HG02981 (cell line): Measurements from ENCODE around the gene ZBTB5.
"Not testable (repeated sequence)": the region's sequence is repeated elsewhere in the genome, so short reads cannot be mapped to it uniquely, and the experiment has no call there.

Experiments
- ATAC-seq: cut with Tn5 transposase; IDR thresholded peaks from one replicate; pipeline ENCODE4 v1.9.1; 2021; ENCODE audit warnings: mild to moderate bottlenecking, moderate library complexity; ENCODE audit not compliant: unreplicated experiment

The ZBTB5 gene

DNA sequence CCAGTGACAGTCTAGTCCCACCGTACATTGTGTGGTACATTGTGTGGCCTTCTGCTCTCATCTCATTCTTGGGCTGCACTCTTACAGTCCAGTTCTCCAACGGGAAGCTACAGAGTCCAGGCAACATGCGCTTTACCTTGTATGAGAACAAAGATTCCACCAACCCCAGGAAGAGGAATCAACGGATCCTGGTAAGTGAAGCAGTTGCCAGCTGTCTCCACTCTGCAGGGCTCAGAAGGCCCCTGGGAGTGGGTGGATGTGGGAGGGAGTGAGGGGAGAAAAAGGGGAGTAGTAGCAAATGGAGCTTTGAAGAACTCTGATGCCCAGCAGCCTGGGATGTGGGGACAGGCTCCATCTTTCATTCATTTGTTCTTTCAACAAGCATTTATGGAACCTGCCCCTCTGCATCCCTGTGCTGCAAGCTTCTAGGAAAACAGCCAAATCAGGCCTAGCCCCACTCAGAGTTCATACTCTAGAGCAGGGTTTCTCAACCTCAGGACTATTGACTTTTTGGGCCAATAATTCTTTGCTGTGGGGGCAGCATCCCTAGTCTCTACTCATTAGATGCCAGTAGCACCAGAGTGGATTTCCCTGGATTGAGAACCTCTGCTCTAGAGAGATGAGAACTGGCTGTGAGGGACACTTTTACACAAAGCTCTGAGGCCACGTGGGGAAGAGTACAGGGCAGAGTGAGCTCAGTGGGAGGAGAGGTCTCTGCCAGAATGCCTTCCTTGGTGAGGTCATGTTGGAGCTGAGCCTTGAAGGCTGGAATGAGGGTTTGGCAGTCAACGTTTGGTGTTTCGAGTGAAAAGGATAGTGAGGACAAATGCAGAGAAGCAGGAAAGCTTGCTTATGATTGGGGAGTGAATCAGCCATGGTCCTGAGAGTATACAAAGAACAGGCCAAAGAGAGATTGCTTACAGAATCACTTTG is 21.6 kb upstream of the ZBTB5 start:
- ATAC-seq: no peak

DNA sequence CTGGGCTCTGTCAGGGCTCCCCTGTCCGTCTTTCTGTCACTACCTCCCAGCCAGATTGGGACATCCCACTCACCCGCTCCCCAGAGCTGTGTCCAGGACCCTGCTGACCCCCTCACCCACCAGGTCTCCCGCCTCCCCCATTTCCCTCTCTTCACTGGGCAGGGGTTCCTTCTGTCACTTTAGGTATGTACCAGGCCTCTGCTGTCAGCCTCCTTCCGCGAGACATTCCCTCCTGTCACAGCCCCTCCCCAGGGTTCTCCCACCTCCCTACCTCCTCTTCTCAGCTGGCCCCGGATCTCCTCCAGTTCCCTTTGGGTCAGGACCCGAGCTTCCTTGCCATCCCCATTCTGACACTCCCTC is 21.0 kb upstream of the ZBTB5 start:
- no peak for ATAC-seq

DNA sequence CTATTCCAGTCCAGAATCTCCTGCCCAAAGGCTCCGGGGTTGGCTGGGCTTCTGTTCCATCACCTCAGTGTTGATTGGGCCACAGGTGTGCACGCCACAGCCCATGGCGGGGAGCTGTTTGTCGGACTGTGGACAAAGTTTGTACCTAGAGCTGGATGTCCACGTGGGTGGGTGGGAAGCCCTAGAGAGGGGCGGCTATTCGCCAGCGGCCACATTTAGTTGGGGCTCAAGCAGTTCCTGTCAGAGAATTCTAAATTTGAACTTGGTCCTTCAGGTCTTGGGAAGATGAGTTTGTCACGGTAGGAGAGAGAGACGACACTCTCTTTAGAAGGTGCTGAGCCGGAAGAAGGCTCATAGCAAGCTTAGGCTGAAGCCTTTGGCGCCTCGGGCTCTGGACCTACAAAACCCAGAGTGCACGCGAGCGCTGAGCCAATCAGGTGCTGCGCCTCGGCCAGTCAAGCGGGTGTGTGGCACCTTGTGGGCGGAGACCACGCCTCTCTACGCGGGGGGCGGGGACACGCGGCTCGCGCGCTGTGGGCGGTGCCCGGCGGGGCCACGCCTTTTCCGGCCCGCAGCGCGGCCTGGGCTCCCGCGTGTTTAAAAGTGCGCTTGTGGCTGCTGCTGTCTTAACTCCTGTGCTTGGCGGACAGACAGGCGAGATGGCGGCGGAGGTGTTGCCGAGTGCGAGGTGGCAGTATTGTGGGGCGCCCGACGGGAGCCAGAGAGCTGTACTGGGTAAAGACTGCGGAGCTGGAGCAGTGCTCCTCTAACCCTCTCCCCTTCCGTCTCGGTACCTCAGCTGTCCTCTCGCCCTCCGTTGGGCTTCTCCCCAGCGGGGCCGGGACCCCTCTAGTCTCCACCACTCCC is 20.4 kb upstream of the ZBTB5 start, which contains the start of gene POLR1E:
POLR1E (plus strand) TSS at position 560 of the 867 bp plus-strand sequence; CDS start at position 660, 100 bp downstream.
- peak; percentile 97 for ATAC-seq

- no peak for ATAC-seq
Measured at GRCh38 chr9:37480759-37481158, 15.5 kb upstream of the ZBTB5 start.

- ATAC-seq: not testable (repeated sequence)
Measured at GRCh38 chr9:37477987-37478619, 12.9 kb upstream of the ZBTB5 start.

DNA sequence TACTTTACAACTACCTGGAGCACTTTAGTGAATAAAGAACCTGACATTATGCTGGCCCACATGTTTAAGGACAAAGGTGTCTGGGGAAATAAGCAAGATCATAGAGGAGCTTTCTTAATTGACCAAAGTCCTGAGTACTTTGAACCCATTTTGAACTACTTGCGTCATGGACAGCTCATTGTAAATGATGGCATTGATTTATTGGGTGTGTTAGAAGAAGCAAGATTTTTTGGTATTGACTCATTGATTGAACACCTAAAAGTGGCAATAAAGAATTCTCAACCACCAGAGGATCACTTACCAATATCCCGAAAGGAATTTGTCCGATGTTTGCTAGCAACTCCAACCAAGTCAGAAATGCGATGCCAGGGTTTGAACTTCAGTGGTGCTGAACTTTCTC is 12.2 kb upstream of the ZBTB5 start:
- not testable (repeated sequence) for ATAC-seq

GRCh38 chr9:37476930-37477329 is 11.7 kb upstream of the ZBTB5 start:
- ATAC-seq: no peak

GRCh38 chr9:37474438-37474837 is 9.2 kb upstream of the ZBTB5 start:
- no peak for ATAC-seq

GRCh38 chr9:37473982-37474381 is 8.7 kb upstream of the ZBTB5 start:
- ATAC-seq: not testable (repeated sequence)

DNA sequence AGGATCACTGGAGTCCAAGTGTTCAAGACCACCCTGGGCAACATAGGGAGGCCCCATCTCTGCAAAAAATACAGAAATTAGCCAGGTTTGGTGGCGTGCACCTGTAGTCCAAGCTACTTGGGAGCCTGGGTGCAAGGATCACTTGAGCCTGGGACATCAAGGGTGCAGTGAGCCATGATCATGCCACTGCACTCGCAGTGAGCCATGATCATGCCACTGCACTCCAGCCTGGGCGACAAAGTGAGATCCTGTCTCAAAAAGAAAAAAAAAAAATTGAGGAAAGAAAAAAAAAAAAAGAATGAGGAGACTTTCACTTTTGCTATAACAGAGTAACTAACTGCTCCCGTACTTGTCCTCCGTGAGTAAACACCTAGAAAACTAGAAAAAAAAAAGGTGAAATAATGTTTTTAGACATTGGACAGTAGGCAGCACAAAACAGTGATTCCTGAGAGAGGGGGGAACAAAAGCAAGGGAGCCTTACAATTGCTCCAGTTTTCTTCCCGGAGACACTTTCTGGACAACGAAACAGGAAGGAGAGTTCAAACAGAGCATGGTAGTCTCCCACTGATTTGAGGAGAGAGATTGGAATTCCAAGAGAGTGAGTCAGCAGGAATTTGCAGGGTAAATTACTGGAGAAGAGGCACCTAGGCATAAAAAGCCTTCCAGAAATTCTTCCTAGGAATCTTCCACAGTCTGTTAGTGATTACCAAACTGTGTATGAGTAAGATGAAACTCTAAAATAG is 6.9 kb upstream of the ZBTB5 start:
- no peak for ATAC-seq

DNA sequence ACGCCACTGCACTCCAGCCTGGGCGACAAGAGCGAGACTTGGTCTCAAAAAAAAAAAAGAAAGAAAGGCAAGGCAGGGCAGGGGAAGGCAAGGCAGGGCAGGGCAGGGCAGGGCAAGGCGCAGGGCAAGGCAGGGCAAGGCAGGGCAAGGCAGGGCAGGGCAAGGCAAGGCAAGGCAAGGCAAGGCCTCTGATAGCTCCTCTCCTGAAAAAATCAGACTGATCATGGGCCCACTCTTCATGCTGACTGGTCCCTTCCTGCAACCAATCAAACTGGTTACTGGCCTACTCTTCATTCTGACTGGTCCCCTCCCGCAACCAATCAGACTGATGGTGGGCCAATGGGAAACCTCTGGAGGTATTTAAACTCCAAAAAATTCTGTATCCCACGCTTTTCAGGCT is 3.4 kb upstream of the ZBTB5 start:
- no peak for ATAC-seq

GRCh38 chr9:37467530-37467929 is 2.3 kb upstream of the ZBTB5 start:
- not testable (repeated sequence) for ATAC-seq

- peak; percentile 4 for ATAC-seq
Measured at GRCh38 chr9:37466037-37466709, 923 bp upstream of the ZBTB5 start.

- peak; percentile 11 for ATAC-seq
Measured at GRCh38 chr9:37464426-37465248, 613 bp downstream of the ZBTB5 start.

DNA sequence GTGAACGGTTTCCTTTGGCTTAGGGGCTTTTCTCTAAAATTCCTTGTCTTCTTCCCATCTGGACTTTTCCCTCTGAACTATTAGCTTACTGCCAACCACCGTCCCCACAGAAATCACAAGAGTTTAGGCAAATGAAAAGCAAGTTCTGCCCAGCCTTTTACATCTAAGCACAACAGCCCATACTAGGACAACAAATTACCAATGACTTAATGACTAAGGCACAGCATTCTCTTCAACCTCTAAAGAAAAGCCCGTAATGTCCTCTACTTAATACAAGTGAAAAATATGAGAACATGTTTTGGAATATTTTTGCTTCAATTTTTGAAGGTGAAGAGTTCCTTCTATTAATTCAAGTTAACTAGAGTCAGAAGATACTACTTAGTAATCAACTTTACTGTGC is 1.2 kb downstream of the ZBTB5 start:
- ATAC-seq: no peak

DNA sequence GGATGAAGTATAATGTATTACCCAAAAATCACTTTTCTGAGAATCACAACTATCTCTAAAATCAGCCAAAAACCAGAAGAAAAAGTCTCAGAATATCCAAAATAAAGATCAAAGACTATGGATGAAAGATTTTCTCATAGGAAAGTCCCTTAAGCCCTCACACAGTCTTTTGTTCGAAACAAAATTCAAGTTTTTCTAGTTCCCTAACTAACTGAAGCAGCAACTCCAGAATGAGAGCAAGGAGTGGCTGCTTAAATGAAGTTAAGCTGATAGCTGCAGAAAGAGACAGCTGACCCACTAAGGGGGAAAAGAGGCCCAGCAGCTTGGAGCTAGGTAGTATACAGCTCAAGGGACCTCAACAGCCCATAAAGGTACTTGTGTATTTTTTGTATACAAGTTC is 8.4 kb downstream of the ZBTB5 start:
- ATAC-seq: no peak

- ATAC-seq: no peak
Measured at GRCh38 chr9:37455884-37456647, 9.2 kb downstream of the ZBTB5 start.

- no peak for ATAC-seq
Measured at GRCh38 chr9:37454238-37454637, 11.0 kb downstream of the ZBTB5 start.
